Transverse colon (tissue), 4 donors: ENCODE results near the gene SLC25A36.
"Not testable (repeated sequence)": the region's sequence is repeated elsewhere in the genome, so short reads cannot be mapped to it uniquely, and the experiment has no call there.

ENCODE experiments used
- CTCF ChIP-seq, 5 experiments: fragments of 200-600 bp in 3 of 5; fragments of 450-650 bp in 2 of 5; sonication (generic) in 3 of 5; IDR thresholded peaks; 1 replicate in 2 of 5; 2 replicates in 3 of 5; pipeline ENCODE4 v1.5.1; 2016 to 2017; ENCODE audit warnings: antibody characterized with exemption in 5 of 5, inconsistent platforms in 3 of 5, mild to moderate bottlenecking in 2 of 5, moderate library complexity in 1 of 5
- EP300 ChIP-seq: sonication (generic); formaldehyde crosslinking; IDR thresholded peaks from one replicate; pipeline ENCODE4 v1.6.1; 2017; ENCODE audit warnings: antibody characterized with exemption, low read depth
- POLR2A ChIP-seq: fragments of 450-650 bp; IDR thresholded peaks from one replicate; pipeline ENCODE4 v1.6.1; 2016; ENCODE audit warnings: antibody characterized with exemption, mild to moderate bottlenecking, moderate library complexity
- POLR2AphosphoS5 ChIP-seq, 3 donors: sonication (generic); formaldehyde crosslinking; IDR thresholded peaks; one replicate each; pipeline ENCODE4 v1.6.1; 2016; ENCODE audit warnings: antibody characterized with exemption in 3 of 3

DNA sequence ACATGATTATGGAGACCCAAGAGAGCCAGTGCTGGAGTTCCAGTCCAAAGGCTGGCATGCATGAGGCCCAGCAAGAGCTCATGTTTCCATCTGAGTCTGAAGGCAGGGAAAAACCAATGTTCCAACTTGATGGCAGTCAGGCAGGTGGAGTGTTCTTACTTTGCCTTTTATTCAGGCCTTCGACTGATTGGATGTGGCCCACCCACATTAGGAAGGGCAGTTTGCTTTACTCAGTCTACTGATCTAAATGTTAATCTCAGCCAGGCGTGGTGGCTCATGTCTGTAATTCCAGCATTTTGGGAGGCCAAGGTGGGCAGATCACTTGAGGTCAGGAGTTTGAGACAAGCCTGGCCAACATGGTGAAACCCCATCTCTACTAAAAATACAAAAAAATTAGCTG lies 53.2 kb downstream of the SLC25A36 start:
- TF ChIP-seq CTCF (IDR thresholded peaks at IDR 0.05); POLR2AphosphoS5 (IDR thresholded peaks at IDR 0.05); POLR2A; EP300: not testable (repeated sequence)
